ENCODE data around the gene AKAP11. TPM values are rescaled to one million over a fixed set of nuclear protein-coding genes. Genes with fewer than 3 reads are reported as not detected.

The AKAP11 gene
- total and polyA plus RNA-seq, 2 donors (not counting 1 experiment from before 2014, with no cell fraction given): 27.8 to 34.0 TPM

GRCh38 chr13:42324704-42325103, 52.8 kb downstream of the AKAP11 start:
- Histone ChIP-seq H3K9me3 (ENCODE audit: control insufficient read depth, insufficient read depth, low read depth, low read length) (no peaks in the 10 kb centered on the region), H3K4me3 (replicated peaks in 1 of 4; ENCODE audit: control extremely low read depth in 1 of 4, insufficient read depth in 1 of 4, low read depth in 3 of 4, low read length in 4 of 4) (no peak overlapping the region), H3K79me2 (ENCODE audit: control insufficient read depth, insufficient read depth, low read length) (no peaks in the 10 kb centered on the region), H4K20me1 (ENCODE audit: control insufficient read depth, extremely low read depth, insufficient read depth, low read length) (no peaks in the 10 kb centered on the region), H3K4me1 (ENCODE audit: control insufficient read depth, extremely low read depth, insufficient read depth, low read length) (no peaks in the 10 kb centered on the region), H3K27me3 (ENCODE audit: control insufficient read depth, insufficient read depth, low read length) (no peaks in the 10 kb centered on the region), H2AFZ (ENCODE audit: low read length) (no peak overlapping the region), H3K36me3 (ENCODE audit: control insufficient read depth, insufficient read depth, low read length) (no peaks in the 10 kb centered on the region), H3K27ac (ENCODE audit: insufficient read depth, low read length) (no peak overlapping the region), H3K4me2 (ENCODE audit: extremely low read depth, insufficient read depth, low read length) (no peak overlapping the region), H3K9ac (ENCODE audit: insufficient read depth, low read length) (no peak overlapping the region)
- TF ChIP-seq CTCF (conservative IDR thresholded peaks at IDR 0.05 in 1 of 2, IDR thresholded peaks at IDR 0.05 in 1 of 2; ENCODE audit: low read depth in 1 of 2, low read length in 2 of 2) (no peak), EZH2 (IDR thresholded peaks at IDR 0.05; ENCODE audit: low read length, missing control alignments) (no peak)
- DNase-seq (ENCODE audit: low read depth in 2 of 2): no peak

DNA sequence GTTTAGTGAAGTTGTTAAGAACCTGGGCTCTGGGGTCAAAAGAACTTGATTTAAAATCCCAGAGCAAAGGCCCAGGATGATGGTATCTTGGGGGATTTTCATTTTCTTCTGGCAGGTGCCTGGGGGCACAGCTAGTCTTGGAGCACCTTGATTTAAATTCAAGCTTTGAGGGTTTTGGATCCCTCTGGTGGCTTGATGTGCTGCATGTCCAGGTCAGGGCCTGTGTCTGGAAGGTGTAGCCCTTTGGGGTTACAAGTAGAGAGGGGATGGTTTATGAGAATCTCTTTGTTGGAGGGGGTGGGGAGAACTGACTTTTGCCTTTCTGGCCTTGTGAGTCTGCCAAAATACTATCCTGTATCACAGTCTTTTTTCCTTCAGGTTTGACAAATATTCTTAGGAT, 55.8 kb downstream of the AKAP11 start:
- Histone ChIP-seq H3K79me2 (ENCODE audit: control insufficient read depth, insufficient read depth, low read length) (no peaks in the 10 kb centered on the region), H3K9me3 (ENCODE audit: control insufficient read depth, insufficient read depth, low read depth, low read length) (no peaks in the 10 kb centered on the region), H3K27ac (ENCODE audit: insufficient read depth, low read length) (no peak overlapping the region), H3K36me3 (ENCODE audit: control insufficient read depth, insufficient read depth, low read length) (no peaks in the 10 kb centered on the region), H3K27me3 (ENCODE audit: control insufficient read depth, insufficient read depth, low read length) (no peaks in the 10 kb centered on the region), H3K9ac (ENCODE audit: insufficient read depth, low read length) (no peak overlapping the region), H3K4me1 (ENCODE audit: control insufficient read depth, extremely low read depth, insufficient read depth, low read length) (no peaks in the 10 kb centered on the region), H3K4me2 (ENCODE audit: extremely low read depth, insufficient read depth, low read length) (no peak overlapping the region), H4K20me1 (ENCODE audit: control insufficient read depth, extremely low read depth, insufficient read depth, low read length) (no peaks in the 10 kb centered on the region), H2AFZ (ENCODE audit: low read length) (no peak overlapping the region), H3K4me3 (replicated peaks in 1 of 4; ENCODE audit: control extremely low read depth in 1 of 4, insufficient read depth in 1 of 4, low read depth in 3 of 4, low read length in 4 of 4) (no peak overlapping the region)
- TF ChIP-seq EZH2 (IDR thresholded peaks at IDR 0.05; ENCODE audit: low read length, missing control alignments) (no peak), CTCF (conservative IDR thresholded peaks at IDR 0.05 in 1 of 2, IDR thresholded peaks at IDR 0.05 in 1 of 2; ENCODE audit: low read depth in 1 of 2, low read length in 2 of 2) (no peak)
- DNase-seq (ENCODE audit: low read depth in 2 of 2): no peak

DNA sequence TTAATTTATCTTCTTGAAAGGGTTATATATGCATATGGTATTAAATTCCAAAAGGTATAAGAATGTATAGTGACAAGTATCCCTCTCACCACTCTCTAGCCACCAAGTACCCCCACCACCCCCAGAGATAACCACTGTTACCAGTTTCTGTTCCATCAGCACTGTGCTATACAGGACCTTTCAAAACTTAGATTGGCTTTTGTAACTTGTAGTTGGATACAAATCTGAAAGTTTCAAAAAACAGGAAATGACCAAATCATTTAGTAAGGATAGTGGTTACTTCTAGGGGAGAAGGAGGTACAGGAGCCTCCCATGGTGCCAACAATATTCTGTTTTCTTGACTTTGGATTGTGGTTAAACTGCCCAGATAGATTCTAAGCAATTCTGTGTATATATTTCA, 56.7 kb downstream of the AKAP11 start:
- Histone ChIP-seq H3K9me3 (ENCODE audit: control insufficient read depth, insufficient read depth, low read depth, low read length) (no peaks in the 10 kb centered on the region), H3K4me3 (replicated peaks in 1 of 4; ENCODE audit: control extremely low read depth in 1 of 4, insufficient read depth in 1 of 4, low read depth in 3 of 4, low read length in 4 of 4) (no peak overlapping the region), H3K4me2 (ENCODE audit: extremely low read depth, insufficient read depth, low read length) (no peak overlapping the region), H2AFZ (ENCODE audit: low read length) (no peak overlapping the region), H3K27ac (ENCODE audit: insufficient read depth, low read length) (no peak overlapping the region), H4K20me1 (ENCODE audit: control insufficient read depth, extremely low read depth, insufficient read depth, low read length) (no peaks in the 10 kb centered on the region), H3K79me2 (ENCODE audit: control insufficient read depth, insufficient read depth, low read length) (no peaks in the 10 kb centered on the region), H3K9ac (ENCODE audit: insufficient read depth, low read length) (no peak overlapping the region), H3K27me3 (ENCODE audit: control insufficient read depth, insufficient read depth, low read length) (no peaks in the 10 kb centered on the region), H3K36me3 (ENCODE audit: control insufficient read depth, insufficient read depth, low read length) (no peaks in the 10 kb centered on the region), H3K4me1 (ENCODE audit: control insufficient read depth, extremely low read depth, insufficient read depth, low read length) (no peaks in the 10 kb centered on the region)
- no peak for DNase-seq (ENCODE audit: low read depth in 2 of 2)
- no peak for TF ChIP-seq CTCF (conservative IDR thresholded peaks at IDR 0.05 in 1 of 2, IDR thresholded peaks at IDR 0.05 in 1 of 2; ENCODE audit: low read depth in 1 of 2, low read length in 2 of 2)
- no peak for TF ChIP-seq EZH2 (IDR thresholded peaks at IDR 0.05; ENCODE audit: low read length, missing control alignments)
